ENCODE data around the gene HTR3B.
"Not testable (repeated sequence)": the region's sequence is repeated elsewhere in the genome, so short reads cannot be mapped to it uniquely, and the experiment has no call there.

HTR3B gene

DNA sequence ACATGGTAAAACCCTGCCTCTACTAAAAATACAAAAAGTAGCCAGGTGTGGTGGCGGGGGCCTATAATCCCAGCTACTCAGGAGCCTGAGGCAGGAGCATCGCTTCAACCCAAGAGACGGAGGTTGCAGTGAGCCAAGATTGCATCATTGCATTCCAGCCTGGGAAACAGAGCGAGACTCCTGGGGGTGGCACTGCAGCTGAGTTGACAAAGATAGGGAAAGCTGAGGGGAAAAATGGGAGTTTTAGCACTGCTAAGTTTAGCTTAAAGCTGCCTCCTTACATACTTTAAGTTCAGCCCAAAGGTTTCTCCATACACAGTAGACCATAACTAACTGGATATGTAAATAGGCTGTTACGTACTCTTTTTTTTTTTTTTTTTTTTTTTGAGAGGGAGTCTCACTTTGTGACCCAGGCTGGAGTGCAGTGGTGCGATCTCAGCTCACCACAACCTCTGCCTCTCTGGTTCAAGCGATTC is 20.2 kb upstream of the HTR3B start:
- DNase-seq (ENCODE audit: extremely low read depth in 1 of 2, low read depth in 1 of 2), result no peak

DNA sequence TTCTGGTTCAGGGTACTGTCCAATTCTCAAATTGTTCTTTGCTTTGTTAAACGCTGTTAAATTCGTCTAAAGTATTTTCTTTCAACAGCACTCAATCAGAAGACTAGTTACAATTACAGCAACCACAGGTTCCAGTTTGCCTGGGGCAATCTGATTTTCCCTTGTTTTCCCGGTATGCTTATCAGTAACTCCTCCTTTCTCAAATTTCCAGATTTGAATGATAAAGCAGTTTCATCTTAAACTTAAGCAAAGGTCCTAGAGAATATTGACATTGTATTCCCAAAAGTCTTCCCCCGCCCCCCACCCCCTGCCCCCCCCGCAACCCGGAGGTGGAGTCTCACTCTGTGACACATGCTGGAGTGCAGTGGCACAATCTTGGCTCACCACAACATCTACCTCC is 18.7 kb upstream of the HTR3B start:
- no peak for DNase-seq (ENCODE audit: extremely low read depth in 1 of 2, low read depth in 1 of 2)

DNA sequence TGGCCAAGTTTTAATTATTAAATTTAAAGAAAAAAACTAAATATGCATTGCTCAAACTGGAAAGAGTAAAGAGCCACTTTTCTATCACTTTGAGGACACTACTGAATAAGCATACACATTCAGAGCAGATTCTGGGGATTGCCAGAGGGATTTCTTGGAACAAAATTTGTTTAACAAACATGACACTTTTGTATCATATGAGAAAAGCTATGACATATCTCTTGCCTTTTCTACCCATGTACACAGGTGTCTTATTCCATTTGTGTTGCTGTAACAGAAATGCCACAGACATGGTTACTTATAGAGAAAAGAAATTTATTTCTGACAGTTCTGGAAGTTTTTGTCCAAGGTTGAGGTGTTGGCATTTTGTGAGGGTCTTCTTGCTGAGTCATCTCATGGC is 15.7 kb upstream of the HTR3B start:
- no peak for DNase-seq (ENCODE audit: extremely low read depth in 1 of 2, low read depth in 1 of 2)

DNA sequence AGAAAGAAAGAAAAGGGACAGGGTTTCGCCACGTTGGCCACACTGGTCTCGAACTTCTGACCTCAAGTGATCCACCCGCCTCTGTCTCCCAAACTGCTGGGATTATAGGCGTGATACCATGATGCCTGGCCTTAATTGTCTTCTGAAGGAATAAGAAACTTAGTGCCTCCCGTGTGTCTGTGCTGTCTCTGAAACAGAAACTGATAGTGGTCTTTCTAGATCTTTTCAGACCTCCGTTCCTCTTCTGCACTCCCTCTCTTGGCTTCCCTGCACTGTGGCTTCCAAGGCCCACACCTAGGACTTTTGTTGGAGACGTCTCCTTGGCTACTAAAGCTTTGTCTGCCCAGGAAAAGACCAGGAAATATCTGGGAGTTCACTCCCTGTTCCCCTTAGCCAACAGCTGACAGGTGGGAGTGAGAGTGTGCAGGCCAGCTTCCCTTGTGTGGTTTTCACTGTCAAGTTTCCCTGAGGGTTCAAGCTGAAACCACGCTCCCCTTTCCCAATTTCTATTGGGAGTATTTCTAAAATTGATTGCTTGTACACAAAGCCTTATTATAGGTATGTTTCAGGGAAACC is 10.1 kb upstream of the HTR3B start:
- DNase-seq (ENCODE audit: extremely low read depth in 1 of 2, low read depth in 1 of 2), result no peak

DNA sequence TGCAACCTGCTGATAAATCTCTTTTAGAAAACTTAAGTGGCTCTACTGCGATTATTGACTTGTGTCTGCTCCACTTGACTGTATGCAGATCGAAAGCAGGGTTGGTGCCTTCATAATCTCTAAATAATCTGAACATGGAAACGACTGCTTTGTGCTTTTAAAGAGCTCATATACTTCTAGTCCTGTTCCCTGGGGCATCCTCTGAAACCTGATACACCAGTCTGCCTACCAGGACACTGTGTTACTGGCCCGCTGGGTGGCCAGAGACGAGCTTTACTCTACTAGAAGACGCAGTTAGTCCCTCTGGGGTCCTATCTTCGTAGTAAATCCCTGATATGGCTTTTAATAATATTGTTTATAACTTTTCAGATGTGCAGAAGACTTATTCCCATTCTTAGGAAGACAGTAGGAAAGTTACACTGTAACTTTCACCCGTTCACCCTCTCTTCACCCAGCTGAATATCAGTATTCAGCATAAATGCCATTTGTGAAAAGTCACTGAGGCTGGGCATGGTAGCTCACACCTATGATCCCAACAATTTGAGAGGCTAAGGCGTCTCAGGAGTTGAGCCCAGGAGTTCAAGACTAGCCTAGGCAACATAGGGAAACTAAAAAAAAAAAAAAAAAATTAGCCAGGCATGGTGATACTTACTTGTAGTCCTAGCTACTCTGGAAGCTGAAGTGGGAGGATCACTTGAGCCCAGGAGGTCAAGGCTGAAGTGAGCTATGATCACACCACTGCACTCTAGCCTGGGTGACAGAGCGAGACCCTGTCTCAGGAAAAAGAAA is 9.0 kb upstream of the HTR3B start:
- no peak for DNase-seq (ENCODE audit: extremely low read depth in 1 of 2, low read depth in 1 of 2)

DNA sequence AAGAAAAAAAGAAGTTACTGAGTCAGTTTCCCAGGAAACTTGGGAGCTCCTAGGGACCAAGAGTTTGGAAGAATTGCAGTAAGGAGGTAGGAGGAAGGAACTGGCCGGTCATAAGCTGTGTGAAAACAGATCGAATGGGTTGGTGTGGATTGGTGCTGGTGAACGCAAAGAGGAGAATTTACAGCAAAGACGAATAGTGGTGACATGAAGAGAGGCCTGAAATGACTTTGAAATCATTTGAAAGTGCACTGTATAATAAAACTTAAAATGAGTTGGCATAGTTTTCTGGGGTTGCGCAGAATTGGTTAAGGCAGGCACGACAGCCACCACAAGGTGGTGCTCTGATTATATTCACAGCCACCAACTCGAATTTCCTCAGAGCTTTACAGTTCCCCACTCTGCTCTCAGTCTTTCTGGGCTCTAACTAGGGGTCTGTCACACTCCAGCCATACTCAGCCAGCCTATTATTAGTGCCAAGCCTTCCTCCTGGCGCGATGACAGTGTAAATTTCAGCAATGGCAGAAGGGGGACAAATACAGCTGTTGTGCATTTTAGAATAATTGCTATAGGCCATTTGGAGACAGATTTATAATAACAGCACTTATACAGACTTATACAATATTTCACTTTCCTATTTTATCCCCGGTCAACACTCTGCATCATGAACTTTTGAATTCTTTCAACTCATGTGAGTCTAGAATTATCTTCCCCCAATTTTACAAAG is 8.3 kb upstream of the HTR3B start:
- DNase-seq (ENCODE audit: extremely low read depth in 1 of 2, low read depth in 1 of 2), result no peak

DNA sequence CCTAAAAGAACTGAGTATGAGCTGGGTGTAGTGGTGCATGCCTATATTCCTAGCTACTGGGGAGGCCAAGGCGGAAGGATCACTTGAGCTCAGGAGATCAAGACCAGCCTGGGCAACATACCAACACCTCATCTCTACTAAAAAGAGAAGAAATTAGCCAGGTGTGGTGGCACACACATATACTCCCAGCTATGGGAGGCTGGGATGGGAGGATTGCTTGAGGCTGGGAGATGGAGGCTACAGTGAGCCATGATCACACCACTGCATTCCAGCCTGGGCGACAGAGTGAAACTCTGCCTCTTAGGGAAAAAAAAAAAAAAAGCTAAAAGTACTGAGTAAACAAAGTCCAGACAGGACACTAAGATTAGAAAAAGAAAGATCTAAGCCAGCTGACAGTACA is 3.5 kb upstream of the HTR3B start:
- no peak for DNase-seq (ENCODE audit: extremely low read depth in 1 of 2, low read depth in 1 of 2)

DNA sequence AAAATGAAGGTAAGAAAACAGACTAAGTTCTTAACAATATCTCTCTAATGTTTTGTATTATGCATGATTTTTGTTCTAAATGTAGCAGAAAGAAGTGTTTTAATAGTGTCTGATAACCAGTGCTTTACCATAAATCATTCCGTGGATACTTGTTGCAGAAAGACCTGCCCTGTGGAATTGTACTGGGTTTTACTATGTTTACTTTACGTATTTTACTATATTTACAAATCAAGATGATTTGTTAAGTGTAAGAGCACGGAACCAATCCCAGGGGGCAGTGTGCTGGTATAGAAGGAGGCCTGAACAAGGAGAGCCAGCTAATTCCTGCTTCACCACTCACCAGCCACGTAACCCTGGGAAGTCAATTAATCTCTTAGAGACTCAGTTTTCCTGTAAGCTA is 1.4 kb downstream of the HTR3B start:
- no peak for DNase-seq (ENCODE audit: extremely low read depth in 1 of 2, low read depth in 1 of 2)

DNA sequence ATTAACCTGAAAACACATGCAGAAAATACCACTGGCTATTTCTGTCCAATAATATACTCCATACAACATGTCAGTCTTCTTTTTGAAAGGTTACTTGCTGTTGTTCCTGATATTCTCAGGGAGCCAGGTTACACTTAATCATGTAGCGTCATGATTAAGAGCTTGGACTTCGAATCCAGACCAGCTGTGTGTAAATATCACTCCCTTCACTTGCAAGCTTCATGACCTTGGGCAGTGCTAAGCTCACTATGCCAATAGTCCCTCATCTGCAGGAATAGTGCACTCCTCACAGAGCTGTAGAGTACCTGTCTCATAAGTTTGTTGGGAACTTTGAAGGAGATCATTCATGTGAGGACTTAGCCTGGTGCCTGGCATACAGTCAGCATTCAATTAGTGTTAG is 1.9 kb downstream of the HTR3B start:
- DNase-seq (ENCODE audit: extremely low read depth in 1 of 2, low read depth in 1 of 2), result no peak

DNA sequence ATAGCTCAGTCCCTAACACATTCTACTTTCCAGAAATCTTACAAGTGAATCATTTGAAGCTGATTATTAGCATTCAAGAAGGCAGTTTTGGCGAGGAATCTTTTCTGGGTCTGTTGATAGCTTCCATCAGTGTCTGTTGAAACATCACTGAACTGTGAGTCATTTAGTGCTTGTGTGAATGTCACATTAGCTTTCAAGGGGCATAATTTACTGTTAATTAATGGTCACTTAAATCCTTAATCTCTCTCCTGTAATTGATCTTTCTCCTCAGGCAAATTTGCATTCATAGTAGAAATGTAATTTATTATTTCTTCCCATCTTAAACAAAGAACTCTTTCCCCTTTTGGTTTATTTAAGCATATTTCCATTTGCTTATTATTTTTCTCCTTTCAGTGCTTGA is 2.6 kb downstream of the HTR3B start:
- no peak for DNase-seq (ENCODE audit: extremely low read depth in 1 of 2, low read depth in 1 of 2)

DNA sequence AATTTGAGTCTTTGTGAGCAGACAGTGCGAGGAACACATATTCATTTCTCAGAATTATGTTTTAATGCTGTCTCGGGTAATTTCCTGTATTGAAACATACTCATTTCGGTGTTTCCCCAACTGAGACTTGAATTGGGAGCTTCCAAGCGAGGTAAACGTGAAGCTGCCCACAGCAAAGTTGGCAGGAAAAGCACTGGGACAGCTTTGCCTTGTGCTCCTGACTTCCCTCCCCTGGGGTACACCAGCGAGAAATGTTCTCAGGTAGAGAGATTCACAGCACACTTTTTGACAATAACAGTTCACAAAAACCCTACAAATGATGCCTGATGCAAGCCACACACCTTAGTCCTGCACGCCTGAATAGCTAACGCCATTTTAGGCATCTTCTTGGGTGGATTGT is 3.1 kb downstream of the HTR3B start:
- DNase-seq (ENCODE audit: extremely low read depth in 1 of 2, low read depth in 1 of 2), result no peak

DNA sequence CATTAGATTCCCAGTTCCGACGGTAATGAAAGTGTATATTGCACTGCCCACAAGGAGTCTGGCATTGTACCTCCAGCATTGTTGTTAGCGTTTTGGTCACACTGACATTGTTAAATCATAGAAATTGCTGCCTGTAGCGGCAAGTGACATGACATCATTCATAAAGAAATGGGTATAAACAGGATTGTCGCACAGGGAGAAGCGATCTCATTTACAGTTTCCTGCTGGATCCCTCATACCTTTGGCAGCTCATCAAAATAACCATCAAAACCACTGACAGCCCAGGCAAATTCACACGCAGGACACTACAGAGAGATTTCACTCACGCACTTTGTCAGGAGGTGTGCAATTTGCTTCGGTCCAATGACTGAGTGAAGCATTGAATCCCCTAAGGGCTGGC is 3.5 kb downstream of the HTR3B start:
- DNase-seq (ENCODE audit: extremely low read depth in 1 of 2, low read depth in 1 of 2), result no peak

DNA sequence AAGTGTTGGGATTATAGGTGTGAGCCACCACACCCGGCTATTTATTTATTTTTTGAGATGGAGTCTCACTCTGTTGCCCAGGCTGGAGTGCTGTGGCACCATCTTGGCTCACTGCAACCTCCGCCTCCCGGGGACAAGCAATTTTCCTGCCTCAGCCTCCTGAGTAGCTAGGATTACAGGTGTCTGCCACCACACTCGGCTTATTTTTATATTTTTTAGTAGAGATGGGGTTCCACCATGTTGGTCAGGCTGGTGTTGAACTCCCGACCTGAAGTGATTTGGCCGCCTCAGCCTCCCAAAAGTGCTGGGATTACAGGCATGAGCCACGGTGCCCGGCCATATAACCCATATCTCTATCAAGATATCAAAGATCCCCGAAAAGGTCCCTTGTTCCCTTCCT is 6.9 kb downstream of the HTR3B start:
- DNase-seq (ENCODE audit: extremely low read depth in 1 of 2, low read depth in 1 of 2), result not testable (repeated sequence)

DNA sequence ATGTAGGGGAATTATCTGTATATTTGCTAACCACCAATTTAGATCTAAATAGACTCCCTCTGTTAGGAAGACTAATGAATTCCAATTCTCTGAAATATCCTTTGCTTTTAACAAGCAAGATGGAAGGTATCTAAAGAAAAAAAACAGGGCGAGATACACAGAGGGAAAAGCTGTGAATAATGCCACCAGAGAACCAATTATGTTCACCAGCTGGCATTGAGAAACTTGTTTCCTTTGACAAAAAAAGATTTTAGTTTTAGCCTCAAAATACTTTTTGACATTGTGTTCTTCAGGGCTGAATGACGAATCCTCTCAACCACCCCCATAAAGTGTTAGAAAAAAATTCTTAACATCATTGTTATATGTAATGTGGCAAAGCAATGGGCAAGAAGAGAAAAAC is 19.0 kb downstream of the HTR3B start:
- DNase-seq (ENCODE audit: extremely low read depth in 1 of 2, low read depth in 1 of 2), result no peak

DNA sequence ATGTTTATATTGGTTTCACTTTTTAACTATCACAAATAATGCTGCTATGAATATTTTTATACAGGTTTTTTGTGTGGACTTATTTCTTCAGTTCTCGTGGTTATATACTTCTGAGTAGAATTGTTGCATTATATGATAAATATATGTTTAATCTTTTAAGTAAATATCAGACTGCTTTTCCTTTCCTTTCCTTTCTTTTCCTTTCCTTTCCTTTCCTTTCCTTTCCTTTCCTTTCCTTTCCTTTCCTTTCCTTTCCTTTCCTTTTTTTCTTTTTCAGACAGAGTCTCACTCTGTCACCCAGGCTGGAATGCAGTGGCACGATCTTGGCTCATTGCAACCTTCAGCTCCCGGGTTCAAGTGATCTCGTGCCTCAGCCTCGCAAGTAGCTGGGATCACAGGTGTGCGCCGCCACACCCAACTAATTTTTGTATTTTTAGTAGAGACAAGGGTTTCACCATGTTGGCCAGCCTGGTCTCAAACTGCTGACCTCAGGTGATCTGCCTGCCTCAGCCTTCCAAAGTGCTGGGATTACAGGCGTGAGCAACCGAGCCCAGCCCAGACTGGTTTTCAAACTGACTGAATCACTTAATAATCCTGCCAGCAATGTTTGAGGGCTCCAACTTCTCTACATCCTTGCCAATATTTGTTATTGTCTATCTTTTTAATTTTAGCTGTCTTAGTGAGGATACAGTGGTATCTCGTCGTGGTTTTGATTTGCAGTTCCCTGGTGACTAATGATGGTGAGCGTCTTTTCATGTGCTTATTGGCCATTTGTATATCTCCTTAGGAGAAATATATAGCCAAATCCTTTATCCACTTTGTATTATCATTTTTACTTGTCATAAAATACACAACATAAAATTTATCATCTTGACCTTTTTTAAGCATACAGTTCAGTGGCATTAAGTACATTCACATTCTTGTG is 21.9 kb downstream of the HTR3B start:
- no peak for DNase-seq (ENCODE audit: extremely low read depth in 1 of 2, low read depth in 1 of 2)

DNA sequence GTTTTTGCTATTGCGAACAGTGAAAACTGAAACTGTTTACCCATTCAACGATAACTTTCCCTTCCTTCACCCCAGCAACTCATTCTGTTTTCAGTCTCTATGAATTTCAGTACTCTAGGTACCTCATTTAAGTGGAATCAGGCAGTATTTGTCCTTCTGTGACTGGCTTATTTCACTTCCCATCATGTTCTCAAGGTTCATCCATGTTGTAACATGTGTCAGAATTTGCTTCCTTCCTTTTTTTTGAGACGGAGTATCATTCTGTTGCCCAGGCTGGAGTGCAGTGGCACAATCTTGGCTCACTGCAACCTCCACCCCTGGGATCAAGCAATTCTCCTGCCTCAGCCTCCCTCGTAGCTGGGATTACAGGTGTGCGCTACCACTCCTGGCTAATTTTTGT is 23.7 kb downstream of the HTR3B start:
- no peak for DNase-seq (ENCODE audit: extremely low read depth in 1 of 2, low read depth in 1 of 2)

DNA sequence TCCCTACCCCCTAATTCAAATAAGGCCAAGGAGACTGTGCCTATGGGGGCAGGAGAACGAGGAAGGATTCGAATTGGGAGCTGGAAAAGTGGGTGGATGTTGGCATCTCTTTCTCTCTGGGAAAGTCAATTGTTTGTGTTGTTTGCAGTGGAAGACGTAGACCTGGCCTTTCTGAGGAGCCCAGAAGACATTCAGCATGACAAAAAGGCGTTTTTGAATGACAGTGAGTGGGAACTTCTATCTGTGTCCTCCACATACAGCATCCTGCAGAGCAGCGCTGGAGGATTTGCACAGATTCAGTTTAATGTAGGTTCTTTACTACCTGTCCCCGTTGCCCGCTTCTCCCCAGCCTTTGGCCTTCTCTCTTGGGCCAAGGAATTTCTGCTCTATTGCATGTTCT is 28.2 kb downstream of the HTR3B start:
- no peak for DNase-seq (ENCODE audit: extremely low read depth in 1 of 2, low read depth in 1 of 2)

DNA sequence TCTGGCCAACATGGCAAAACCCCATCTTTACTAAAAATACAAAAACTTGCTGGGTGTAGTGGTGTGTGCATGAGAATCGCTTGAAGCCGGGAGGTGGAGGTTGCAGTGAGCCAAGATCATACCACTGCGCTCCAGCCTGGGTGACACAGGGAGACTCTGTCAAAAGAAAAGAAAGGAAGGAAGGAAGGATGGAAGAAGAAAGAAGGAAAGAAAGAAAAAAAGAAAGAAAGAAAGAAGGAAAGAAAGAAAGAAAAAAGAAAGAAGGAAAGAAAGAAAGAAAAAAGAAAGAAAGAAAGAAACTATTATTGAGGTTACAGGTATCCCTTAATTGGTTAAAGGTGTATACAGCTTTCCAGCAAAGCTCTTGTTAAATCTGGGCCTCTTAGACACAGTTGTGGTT is 29.6 kb downstream of the HTR3B start:
- DNase-seq (ENCODE audit: extremely low read depth in 1 of 2, low read depth in 1 of 2), result not testable (repeated sequence)

DNA sequence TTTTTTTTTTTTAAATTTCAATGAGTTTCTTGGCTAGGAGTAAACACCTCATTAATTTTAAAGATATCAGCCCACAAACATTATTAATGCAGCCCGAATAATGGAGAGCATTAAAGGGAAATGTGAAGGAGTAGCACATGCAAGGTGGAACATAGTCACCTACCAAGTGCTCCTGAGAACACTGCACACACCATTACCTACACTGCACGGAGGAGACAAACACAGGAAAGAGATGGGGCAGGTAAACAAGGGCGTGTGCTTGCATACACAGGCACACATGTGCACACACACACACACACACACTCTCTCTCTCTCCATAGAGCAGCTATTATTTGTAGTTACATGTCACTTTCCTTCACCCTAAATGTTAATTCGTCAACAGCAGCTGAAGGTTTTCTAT is 30.2 kb downstream of the HTR3B start:
- no peak for DNase-seq (ENCODE audit: extremely low read depth in 1 of 2, low read depth in 1 of 2)

DNA sequence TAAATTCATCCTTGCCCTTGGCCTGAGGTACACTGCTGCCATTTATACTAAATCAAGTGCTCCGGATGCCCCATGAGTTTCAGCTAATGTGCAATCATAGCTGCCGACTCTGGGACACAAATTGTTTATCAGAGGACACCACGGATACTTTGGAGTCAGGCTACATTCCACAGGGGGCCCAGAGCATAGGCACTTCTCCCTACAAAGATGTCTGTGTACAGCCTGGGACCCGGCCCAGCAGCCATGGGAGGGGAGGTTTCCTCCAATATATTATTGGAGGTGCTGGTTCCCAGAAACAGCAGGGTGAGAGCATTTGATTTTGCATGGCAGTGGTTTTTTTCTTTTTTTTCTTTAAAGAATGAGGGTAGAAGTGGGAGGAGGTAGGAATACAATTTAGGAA is 31.3 kb downstream of the HTR3B start:
- DNase-seq (ENCODE audit: extremely low read depth in 1 of 2, low read depth in 1 of 2), result no peak

DNA sequence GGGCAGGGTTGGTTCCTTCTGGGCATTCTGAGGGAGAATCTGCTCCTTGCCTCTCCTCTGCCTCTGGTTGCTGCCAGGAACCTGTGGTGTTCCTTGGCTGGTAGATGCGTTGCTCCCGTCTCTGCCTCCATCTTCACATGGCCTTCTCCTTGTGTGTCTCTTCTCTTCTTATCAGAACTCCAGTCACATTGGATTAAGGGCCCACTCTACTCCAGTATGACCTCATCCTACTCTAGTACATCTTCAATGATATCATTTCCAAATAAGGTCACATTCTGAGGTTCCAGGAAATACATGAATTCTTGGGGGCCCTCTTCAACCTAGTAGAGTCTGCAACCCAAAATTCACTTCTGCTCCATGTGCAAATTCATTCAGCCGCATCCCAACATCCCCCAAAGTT is 33.3 kb downstream of the HTR3B start:
- no peak for DNase-seq (ENCODE audit: extremely low read depth in 1 of 2, low read depth in 1 of 2)

Measured in stimulated activated CD8-positive, alpha-beta memory T cell treated with anti-CD3 and anti-CD28 coated beads, Interleukin-7, amount 100 ng/mL, for 48 hours (primary cell).